ENCODE data around the gene P4HA2.

GRCh38 chr5:132219289-132219970 lies 8.2 kb downstream of the P4HA2 start:
- no peak for TF ChIP-seq CTCF (conservative IDR thresholded peaks at IDR 0.05)
- no peak for TF ChIP-seq ZFX (IDR thresholded peaks at IDR 0.05)

Data from C4-2B (cell line).